GM12801 (cell line): ENCODE data around the gene CRYZL1.

ENCODE experiments used
- TF ChIP-seq, protein P1 (sequence below): IDR thresholded peaks from one replicate; pipeline ENCODE4 v1.5.1; 2011; ENCODE audit warnings: control low read depth; ENCODE audit not compliant: insufficient read length; ENCODE audit errors: extremely low read depth

Gene CRYZL1

DNA sequence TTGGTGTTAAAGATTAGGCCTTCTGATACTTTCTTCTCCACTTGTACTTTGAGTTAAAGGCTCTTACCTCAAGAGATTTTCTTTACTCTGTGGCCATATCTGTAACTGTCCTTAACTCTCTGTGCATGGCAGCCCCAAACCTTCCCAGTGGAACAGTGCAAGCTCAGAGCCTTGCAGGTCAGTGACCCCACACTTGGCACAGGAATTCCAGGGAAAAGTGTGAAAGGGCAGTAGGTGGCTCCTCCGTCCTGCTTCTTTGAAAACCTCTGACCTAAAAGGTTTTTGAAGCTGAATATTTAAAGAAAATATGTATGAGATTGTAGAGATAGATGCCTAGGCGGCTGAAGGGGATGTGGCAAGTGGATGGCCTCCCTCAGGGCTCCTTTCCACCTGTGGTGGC lies 27.1 kb upstream of the CRYZL1 start:
- TF ChIP-seq, protein P1, sequence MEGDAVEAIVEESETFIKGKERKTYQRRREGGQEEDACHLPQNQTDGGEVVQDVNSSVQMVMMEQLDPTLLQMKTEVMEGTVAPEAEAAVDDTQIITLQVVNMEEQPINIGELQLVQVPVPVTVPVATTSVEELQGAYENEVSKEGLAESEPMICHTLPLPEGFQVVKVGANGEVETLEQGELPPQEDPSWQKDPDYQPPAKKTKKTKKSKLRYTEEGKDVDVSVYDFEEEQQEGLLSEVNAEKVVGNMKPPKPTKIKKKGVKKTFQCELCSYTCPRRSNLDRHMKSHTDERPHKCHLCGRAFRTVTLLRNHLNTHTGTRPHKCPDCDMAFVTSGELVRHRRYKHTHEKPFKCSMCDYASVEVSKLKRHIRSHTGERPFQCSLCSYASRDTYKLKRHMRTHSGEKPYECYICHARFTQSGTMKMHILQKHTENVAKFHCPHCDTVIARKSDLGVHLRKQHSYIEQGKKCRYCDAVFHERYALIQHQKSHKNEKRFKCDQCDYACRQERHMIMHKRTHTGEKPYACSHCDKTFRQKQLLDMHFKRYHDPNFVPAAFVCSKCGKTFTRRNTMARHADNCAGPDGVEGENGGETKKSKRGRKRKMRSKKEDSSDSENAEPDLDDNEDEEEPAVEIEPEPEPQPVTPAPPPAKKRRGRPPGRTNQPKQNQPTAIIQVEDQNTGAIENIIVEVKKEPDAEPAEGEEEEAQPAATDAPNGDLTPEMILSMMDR: no peak

DNA sequence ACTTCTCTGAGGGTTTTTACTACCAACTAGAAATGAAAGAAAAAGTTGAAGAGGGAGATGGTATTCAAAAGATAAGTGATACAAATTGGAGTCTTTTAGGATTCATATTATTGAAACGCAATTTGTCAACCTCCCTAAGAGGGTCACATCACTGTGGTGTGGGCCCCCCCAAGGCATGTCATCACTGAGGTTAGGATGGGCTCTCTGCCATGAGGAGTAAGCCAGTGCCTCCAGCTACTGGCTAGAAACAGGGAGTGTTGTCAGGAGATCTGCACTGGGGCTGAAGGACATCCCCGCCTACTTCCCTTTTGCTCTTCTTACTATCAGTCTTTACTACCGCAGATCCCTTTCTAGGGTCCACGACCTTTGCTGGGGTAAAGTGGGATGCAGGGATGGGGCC lies 26.6 kb upstream of the CRYZL1 start:
- TF ChIP-seq, protein P1: no peak

DNA sequence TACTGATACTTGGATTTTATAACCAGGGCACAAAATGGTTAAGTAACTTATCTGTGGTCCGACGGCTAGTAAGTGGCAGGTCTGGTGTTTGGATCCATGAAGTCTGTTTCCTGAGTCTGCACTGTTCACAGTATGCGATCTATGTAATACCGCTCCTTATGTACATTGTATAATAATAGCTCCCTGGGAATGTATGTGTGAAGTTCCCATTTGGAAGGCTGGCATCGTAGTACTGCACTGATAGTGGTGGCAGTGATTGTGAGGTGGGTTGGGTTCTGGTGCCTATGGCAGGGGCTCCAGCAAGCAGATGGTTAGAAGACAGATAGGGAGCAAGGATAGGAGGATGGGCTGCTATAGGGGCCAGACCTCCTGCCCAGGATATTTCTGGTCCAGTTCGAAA lies 26.1 kb upstream of the CRYZL1 start:
- TF ChIP-seq, protein P1: no peak

DNA sequence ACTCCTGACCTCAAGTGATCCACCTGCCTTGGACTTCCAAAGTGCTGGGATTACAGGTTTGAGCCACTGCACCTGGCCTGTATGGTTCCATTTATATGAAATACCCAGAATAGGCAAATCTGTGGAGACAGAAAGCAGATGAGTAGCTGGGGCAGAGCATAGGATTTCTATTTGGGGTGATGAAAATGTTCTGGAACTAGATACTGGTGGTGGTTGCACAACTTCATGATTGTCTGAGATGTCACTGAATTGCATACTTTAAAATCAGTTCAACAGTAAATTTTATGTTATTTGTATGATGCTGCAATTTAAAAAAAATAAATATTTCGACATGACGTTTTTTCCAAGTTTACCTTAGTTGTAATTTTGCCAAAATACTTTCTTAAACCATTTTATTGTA lies 24.6 kb upstream of the CRYZL1 start:
- TF ChIP-seq, protein P1: no peak

DNA sequence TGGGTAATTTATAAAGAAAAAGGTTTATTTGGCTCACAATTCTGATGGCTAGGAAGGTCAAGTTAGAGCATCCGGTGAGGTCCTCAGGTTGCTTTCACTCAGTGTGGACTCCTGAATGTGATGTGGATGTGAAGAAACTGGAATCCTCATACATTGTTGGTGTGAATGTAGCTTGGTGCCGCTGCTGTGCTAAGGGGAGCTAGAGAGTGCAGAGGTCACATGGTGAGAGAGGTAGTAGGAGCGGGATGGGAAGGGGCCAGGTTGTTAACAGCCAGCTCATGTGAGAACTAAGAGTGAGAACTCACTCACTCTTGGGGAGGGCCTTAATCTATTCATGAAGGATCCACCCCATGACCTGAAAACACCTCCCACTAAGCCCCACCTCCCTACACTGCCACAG lies 22.6 kb upstream of the CRYZL1 start:
- TF ChIP-seq, protein P1: no peak

DNA sequence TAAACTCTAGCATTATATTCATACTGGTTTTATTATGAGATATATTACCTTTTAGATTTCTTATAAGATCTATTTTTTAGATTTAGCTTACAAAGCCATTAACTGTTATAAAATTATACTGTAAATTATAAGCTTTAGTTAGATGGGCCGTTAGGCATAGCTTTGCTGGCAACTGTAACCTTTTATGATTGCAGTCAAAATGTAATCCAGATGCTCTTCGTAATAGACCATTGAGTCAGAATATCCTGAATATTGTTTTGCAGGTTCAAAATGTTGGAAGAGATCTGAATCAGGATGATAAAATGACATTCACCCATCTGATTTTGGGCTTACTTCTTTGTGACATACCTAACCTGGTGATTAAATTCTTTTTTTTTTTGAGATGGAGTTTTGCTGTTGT lies 21.7 kb upstream of the CRYZL1 start:
- TF ChIP-seq, protein P1: no peak

DNA sequence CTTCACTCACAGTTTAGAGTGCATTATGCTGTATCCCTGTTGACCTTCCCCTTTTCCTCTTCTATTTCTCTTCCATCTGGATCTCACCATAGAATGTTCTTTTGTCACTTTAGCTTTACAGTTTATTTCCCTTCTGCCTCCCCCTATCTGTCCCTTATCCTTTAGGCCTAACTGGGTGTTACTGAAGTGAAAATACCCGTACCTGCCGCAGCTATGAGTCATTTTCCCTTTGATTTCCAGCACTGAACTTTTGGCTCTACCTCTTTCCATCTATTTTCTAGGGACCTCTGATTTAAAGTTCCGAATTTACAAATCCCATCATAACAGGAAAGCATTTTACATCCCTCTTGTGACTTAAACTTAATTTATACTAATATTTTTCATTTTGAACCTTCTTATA lies 20.5 kb upstream of the CRYZL1 start:
- TF ChIP-seq, protein P1: no peak

DNA sequence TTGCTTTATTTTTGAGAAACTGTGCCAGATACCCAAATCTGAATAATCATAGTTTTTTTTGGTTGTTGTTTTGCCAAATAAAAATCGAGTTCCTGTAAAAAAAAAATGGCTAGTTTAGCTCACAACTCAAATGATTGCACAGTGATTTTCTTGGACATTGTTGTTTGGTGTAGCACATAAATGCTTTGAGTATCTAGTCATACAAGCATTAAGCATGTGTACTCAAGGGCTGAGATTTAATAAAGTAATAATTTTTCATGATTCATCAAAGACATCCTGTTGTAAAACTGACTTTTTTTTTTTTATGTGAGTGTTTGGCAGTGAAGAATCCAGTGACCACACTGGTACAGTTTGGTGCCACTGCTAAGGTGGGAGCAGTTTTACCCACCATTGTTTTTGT lies 19.6 kb upstream of the CRYZL1 start:
- TF ChIP-seq, protein P1: no peak
